ENCODE results near the gene VPREB3.

Gene VPREB3

DNA sequence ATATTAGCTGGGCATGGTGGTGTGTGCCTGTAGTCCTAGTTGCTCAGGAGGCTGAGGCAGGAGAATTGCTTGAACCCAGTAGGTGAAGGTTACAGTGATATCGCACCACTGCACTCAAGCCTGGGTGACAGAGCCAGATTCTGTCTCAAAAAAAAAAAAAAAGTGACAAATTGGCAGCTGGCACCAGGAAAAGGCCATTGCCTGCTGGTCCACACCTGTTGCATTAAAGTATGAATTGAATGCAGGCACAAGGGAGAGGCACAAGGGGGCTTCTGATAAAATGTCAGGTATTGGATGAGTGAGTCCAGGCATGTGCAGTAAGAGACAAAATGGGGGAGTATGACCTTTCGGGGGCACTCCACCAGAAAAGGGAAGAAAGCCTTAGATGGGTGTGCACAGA, 31.5 kb downstream of the VPREB3 start:
- no peak for DNase-seq

DNA sequence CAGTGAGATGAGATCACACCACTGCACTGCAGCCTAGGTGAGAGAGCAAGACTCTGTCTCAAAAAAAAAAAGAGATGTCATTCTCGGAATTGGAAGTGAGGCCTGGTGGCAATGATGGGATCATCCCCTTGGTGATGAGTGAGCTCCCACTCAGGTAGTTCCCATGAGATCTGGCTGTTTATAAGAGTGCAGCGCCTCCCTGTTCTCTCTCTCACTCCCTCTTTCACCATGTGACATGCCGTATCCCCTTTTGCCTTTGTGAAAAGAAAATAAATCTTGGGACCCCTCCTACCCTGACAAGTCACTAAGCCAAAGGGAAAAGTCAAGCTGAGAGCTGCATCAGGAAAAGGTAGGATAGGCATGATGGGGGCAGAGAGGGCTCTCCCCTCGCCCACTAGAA, 32.1 kb downstream of the VPREB3 start:
- DNase-seq: no peak

DNA sequence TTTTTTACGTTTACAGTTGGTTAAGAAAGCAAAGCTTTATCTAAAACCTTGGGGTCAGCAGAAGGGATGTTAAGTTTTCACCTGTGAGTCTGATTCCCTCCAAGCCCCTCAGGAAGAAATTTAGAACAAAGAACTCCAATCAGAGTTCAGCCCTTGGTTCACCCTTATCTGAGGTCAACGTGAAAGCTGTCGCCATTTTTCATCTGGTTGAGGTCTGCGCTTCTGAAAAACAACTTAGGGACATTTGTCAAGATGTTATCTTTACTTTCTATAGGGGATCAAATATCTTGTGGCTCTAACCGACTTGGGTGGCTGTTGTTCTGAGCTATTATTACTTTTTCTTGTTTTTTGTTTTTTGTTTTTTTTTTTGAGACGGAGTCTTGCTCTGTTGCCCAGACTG, 33.4 kb downstream of the VPREB3 start:
- DNase-seq: no peak

DNA sequence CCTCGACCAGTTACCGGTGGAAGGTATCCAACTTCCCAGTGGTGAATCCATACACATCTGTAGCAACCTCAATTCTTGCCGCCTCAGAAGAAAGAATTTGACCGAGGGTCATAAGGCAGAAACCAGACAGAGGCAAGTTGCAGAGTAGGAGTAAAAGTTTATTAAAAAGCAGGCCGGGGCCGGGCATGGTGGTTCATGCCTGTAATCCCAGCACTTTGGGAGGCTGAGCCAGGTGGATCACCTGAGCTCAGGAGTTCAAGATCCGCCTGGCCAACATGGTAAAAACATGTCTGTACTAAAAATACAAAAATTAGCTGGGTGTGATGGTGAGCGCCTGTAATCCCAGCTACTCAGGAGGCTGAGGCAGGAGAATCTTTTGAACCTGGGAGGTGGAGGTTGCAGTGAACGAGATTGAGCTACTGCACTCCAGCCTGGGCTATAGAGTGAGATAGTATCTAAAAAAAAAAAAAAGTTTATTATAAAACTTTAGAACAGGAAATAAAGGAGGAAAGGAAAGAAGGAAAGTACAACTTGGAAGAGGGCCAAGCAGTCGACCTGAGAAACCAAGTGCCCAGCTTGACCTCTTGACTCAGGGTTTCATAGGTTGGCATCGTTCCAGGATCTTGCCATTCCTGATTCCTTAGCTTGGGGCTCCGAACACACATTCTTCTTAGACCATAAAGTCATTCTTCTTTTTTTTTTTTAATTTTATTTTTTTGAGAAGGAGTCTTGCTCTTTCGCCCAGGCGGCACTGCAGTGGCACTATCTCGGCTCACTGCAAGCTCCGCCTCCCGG, 35.7 kb downstream of the VPREB3 start:
- DNase-seq: no peak

DNA sequence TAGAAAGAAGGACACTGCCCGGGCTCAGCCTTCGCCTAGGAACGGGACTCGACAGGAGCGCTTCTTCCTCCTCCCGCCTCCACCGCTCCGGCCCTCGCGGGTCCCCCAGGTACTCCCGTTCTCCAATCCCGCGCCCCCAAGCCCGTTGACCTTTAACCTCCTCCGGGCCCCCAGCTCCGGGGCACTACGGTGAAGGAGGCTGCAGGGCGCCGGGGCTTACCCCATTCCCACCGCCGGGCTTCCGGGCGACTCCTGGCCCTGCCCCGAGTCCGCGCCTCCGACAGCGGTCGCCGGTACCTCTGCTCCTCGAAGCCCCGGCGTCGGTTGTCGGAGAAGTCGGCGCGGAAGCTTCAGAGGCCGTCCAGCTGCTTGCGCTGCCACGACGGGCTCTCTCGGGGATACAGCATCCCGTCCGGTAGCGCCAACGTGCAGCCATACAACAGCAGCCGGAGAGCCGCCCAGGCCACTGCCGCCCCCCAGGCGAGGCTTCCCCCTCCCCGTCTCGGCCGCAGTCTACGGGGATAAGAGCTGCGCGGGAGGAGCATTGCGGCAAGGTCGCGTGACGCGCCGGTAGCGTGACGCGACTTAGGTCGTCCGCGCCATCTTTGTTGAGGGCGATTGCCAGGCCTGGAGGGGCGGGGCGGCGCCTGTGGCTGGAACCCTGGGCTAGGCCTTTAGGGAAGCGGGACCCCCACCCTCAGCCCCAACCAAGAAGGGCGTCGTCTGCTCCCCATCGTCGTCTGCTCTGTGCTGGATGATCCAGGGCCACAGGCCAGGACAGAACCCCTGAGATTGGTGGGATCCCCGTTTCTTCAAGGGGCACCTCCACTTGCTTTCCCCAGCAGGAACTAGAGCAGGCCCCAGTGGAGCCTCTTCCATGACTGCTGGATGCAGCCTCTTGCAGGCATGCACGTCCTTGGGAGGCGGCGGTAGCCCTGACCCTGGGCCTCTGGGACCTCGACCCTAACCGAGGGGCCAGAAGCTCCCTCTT, 37.1 kb downstream of the VPREB3 start:
- peak; percentile 28 for DNase-seq

DNA sequence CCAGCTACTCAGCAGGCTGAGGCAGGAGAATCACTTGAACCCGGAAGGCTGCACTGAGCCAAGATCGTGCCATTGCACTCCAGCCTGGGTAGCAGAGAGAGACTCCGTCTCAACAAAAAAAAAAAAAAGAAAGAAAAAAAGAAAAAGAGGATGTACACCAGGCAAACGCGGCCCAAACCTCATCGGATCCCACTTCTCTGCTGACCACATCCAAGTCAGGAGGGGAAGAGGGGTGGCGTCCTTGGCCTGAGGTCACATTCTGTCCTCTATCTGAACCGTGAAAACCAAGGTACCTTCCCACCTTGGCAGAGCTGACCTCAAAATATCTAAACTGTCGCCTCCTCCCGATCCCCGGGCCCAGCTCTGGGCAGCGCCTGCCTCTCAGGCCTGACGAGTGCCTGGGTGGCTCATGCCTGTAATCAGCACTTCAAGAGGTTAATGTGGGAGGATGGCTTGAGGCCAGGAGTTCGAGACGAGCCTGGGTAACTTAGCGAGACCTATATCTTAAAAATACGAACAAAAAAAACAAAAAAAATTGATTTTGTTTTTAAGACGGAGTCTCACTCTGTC, 38.3 kb downstream of the VPREB3 start:
- no peak for DNase-seq

DNA sequence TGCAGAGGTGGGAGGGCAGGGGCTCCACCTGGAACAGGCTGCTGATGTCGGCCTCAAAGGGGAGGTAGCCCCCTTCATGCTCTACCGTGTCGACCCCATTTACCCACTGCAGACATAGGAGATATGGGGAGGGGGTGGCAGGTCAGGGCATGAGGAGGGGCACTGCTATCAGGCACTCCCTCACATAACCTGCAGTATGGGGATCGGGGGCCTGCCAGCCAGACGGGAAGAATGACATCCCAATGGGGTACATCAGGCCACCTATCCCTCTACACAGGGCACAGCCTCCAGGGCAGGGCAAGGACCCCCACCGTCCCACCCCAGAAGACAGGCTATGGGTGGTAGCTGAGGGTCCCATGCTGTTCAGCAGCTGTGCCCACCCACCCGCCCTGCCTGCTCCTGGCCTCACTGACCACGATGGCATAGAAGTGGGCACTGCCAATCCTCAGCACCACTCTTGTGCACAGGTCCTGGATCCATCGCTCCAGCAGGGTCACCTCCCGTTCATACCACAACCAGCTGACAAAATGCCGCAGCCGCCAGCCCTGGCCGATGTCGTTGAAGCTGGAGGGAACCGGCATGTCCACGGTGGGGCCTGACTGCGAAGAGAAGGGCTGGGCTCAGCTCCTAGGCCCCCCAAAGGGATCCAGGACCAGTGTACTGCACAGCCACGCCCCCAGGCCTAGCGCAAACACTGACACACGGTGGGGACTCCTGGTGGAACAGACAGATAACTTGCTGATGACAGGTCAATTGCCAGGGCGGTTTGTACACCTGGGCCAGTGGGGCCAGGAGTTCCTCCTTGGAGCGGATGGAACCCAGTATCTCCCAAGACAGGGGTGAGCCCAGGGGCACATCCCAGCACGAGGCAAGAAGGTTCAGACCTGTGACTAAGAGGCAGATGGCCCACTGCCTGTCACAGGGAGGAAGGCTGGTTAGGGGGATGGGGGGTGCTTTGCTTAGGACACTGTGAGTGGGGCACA, 39.3 kb downstream of the VPREB3 start:
- DNase-seq: no peak

DNA sequence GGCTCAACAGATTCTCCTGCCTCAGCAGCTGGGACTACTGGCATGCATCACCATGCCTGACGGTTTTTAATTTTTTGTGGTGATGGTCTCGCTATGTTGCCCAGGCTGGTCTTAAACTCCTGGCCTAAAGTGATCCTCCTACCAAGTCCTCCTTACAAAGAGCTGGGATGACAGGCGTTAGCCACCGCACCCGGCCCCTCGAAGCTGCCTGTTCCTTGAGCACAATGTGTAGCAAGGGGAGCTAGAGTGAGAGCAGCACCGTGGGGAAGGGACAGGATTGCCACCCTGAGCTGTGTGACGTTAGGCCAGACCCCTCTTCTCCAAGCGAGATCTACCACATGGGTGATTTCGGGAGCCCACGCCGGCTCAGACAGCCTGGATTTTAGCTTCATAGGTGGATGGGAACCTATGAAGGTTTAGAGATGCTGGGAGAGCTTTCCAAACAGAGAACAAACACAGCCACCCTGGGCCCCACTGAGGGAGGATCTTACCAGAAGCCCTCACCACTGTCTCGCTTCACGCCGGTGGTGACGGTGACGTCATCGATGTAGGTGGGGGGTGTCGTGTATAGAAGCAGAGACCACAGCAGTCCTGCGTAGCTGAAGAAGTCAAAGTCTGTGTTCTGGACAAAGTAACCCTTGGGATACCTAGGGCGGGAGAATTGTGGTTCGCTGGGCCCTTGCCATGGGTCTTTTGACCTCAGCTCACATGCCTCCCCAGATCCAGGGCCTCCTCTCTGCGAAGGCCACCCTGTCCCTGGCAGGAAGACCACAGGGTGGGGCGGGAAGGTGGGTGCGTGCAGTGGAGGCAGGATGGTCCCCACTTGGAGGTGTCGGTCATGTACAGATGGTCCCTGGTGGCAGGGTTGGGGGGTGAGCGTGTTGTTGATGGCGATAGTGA, 40.3 kb downstream of the VPREB3 start:
- DNase-seq: no peak

DNA sequence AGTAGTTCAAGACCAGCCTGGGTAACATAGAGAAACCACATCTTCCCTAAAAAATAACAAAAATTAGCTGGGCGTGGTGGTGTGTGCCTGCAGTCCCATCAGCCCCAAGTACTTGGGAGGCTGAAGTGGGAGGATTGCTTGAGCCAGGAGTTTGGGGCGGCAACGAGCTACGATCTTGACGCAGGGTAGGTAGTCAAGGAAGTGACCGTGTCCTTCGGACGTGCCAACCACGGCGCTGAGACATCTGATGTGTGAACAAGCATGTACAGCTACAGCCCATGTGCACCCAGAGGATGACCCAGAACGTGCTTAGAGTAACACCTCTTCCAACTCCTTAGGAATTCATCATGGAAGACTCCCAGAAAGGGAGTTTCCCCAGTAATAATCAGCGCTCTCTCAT, 42.0 kb downstream of the VPREB3 start:
- no peak for DNase-seq

DNA sequence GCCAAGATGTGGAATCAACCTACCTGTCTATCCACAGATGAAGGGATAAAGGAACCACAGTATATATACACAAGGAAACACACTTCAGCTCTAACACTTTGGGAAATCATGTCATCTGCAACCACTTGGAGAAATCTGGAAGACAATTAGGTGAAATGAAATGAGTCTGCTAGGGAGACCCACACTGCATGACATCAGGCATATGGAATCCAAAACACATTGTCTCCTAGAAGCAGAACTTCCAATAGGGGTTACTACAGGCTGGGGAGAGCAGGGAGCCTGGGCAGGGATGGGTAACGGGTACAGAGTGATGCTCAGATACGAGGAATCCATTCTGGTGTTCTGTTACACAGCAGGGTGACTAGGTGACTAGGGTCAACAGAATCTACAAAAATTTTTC, 45.1 kb downstream of the VPREB3 start:
- no peak for DNase-seq

DNA sequence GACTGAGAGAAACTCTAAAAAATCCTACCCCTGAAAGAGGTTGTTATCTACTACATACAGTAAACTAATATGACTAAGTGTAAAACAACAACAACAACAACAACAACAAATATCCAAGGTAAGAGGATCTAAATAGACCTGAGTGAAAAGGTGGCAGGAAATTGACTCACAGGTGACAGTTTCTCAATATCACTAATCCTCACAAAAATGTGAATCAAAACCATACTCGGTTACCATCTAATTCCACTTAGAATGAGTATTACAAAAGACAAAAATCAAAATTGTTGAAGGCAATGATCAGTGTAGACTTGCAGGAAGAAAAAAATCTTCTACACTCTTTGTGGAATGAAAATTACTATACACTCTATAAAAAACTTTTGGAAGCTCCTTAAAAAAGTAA, 46.0 kb downstream of the VPREB3 start:
- DNase-seq: no peak

DNA sequence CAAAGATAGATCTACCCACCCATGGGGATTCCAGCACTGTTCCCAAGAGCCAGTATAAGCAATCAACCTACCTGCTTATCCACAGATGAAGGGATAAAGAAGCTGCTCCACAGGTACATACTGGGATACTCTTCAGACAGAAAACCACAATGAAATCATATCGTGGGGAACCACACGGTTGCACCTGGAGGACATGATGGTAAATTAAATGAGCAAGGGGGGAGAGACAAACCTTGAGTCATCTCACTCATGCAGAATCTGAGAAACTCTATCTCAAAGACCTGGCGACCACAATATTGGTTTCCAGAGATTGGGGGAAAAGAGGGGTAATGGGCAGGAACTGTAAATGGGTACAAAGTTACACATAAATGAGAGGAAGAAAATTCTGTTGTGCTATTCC, 48.9 kb downstream of the VPREB3 start:
- no peak for DNase-seq

DNA sequence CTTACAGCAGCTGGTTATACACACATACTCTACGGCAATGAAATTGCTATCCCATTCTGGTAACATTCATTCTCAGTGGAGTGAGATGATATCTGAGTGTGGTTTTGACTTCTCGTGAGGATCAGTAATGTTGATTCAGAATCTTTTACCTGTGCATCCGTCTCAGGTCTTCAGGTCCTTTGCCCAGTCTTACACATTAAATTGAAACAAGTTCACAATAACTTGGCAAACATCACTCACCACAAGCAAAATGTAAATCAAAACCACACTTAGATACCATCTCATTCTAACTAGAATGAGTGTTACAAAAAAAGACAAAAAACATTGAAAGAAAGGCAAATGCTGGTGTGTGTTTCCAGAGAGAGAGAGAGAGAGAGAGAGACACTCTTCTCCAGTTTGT, 49.4 kb downstream of the VPREB3 start:
- DNase-seq: no peak

DNA sequence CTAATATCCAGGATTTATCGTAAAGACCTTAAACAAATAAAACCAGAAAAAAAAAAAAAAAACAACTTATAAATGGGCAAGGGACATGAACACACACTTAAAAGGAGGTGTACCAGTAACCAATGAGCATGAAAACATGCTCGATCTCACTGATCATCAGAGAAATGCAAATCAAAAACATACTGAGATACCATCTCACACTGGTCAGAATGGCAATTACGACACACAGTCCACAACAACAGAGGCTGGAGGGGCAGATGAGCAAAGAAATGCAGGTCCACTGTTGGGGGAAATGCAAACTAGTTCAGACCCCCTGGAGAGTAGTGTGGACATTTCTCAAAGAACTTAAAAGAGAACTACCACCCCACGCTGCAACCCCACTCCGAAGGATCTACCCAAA, 50.2 kb downstream of the VPREB3 start:
- DNase-seq: no peak
